ENCODE data around the gene PSMA1.

DNA sequence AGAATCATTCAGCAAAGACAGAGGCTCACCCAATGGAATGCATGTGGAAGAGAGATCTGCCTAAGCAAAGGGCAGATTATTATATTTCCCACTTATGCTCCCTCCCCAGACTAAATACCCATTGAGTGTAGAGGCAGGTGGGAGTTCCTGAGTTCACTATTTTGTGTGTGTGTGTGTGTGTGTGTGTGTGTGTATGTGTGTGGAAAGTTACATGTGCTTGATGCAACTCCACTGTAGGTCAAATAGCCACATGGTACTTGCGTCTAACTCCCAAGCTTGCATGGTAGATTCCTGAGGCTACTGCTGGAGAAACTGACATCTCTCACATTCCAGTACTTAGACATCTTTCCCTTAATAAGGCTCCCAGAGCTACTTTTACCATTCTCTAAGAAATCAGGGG is 17.2 kb downstream of the PSMA1 start:
- TF ChIP-seq, protein P1, sequence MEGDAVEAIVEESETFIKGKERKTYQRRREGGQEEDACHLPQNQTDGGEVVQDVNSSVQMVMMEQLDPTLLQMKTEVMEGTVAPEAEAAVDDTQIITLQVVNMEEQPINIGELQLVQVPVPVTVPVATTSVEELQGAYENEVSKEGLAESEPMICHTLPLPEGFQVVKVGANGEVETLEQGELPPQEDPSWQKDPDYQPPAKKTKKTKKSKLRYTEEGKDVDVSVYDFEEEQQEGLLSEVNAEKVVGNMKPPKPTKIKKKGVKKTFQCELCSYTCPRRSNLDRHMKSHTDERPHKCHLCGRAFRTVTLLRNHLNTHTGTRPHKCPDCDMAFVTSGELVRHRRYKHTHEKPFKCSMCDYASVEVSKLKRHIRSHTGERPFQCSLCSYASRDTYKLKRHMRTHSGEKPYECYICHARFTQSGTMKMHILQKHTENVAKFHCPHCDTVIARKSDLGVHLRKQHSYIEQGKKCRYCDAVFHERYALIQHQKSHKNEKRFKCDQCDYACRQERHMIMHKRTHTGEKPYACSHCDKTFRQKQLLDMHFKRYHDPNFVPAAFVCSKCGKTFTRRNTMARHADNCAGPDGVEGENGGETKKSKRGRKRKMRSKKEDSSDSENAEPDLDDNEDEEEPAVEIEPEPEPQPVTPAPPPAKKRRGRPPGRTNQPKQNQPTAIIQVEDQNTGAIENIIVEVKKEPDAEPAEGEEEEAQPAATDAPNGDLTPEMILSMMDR (IDR thresholded peaks at IDR 0.05), result no peak
- TF ChIP-seq POLR2A (IDR thresholded peaks at IDR 0.05), result no peak

Data from adrenal gland (tissue), 5 donors.